H1 (cell line): ENCODE data around the gene MISFA. TPM values are rescaled to one million over a fixed set of nuclear protein-coding genes. Genes with fewer than 3 reads are reported as not detected.

ENCODE experiments used
- CTCF ChIA-PET: fragments of 300-600 bp; sonication (Branson Sonifier 250); formaldehyde crosslinking; loops from one replicate; lab custom pipeline; 2021; ENCODE audit not compliant: partially characterized antibody; lab: Charles Lee
- POLR2A ChIA-PET: fragments of 300-600 bp; sonication (Branson Sonifier 250); formaldehyde crosslinking; loops from one replicate; lab custom pipeline; 2021; ENCODE audit warnings: inconsistent platforms; ENCODE audit not compliant: partially characterized antibody; lab: Charles Lee
- DNase-seq, 2 experiments: peaks; one replicate each; pipeline versions ENCODE4 v3.0.0 to v3.0.0-alpha.2; 2010 to 2022; ENCODE audit warnings: low spot score in 2 of 2, low read depth in 1 of 2, mixed read lengths in 1 of 2
- FAIRE-seq: peaks from 2 replicates; lab custom pipeline; 2011; peaks lifted over from hg19 to GRCh38; lab: Jason Lieb, UNC
- H2AFZ ChIP-seq: 2 replicates; pipeline ENCODE4 v1.8.1; 2012; ENCODE audit warnings: low read length, inconsistent platforms
- H2AK5ac ChIP-seq: 2 replicates; pipeline ENCODE4 v1.6.1; 2013; ENCODE audit warnings: low read depth, low read length
- H2BK120ac ChIP-seq: replicated peaks from 2 replicates; pipeline ENCODE3; 2013; ENCODE audit warnings: low read depth, low read length, inconsistent platforms
- H2BK12ac ChIP-seq: 2 replicates; pipeline ENCODE4 v1.6.1; 2013; ENCODE audit warnings: low read depth, low read length
- H2BK15ac ChIP-seq: 2 replicates; pipeline ENCODE4 v1.6.1; 2013; ENCODE audit warnings: low read length
- H2BK20ac ChIP-seq: 2 replicates; pipeline ENCODE4 v1.6.1; 2013; ENCODE audit warnings: low read length
- H2BK5ac ChIP-seq: 2 replicates; pipeline ENCODE4 v1.6.1; 2013; ENCODE audit warnings: low read depth, low read length
- H3K14ac ChIP-seq: 2 replicates; pipeline ENCODE4 v1.6.1; 2013; ENCODE audit warnings: inconsistent platforms; ENCODE audit not compliant: insufficient read length
- H3K18ac ChIP-seq: 2 replicates; pipeline ENCODE4 v1.6.1; 2013; ENCODE audit warnings: low read length; ENCODE audit errors: extremely low read depth
- H3K23ac ChIP-seq: 2 replicates; pipeline ENCODE4 v1.6.1; 2013; ENCODE audit warnings: inconsistent platforms; ENCODE audit not compliant: insufficient read length
- H3K23me2 ChIP-seq: 2 replicates; pipeline ENCODE4 v1.6.1; 2013; ENCODE audit warnings: low read depth, low read length
- H3K27ac ChIP-seq: 2 replicates; pipeline ENCODE4 v1.6.1; 2011; ENCODE audit warnings: low read depth, low read length, inconsistent platforms
- H3K27me3 ChIP-seq, 4 experiments: replicated peaks in 1 of 4; 1 replicate in 1 of 4; 2 replicates in 3 of 4; pipeline versions ENCODE4 v1.6.1 to v1.8.1; 2011 to 2013; ENCODE audit warnings: low read length in 3 of 4, mild to moderate bottlenecking in 3 of 4, inconsistent platforms in 2 of 4, mixed read lengths in 2 of 4, moderate library complexity in 1 of 4; ENCODE audit not compliant: control insufficient read depth in 3 of 4, insufficient read depth in 3 of 4; ENCODE audit errors: extremely low read depth in 1 of 4
- H3K36me3 ChIP-seq, 4 experiments: 2 replicates each; pipeline versions ENCODE4 v1.6.1 to v1.8.1; 2011 to 2013; ENCODE audit warnings: mild to moderate bottlenecking in 4 of 4, low read length in 3 of 4, moderate library complexity in 2 of 4, control low read depth in 1 of 4, inconsistent platforms in 1 of 4; ENCODE audit not compliant: insufficient read depth in 4 of 4, control insufficient read depth in 2 of 4
- H3K4ac ChIP-seq: replicated peaks from 2 replicates; pipeline ENCODE3; 2013; ENCODE audit warnings: low read length, low read depth, mixed read lengths, inconsistent platforms; ENCODE audit not compliant: insufficient read length
- H3K4me1 ChIP-seq, 4 experiments: replicated peaks in 1 of 4; 1 replicate in 1 of 4; 2 replicates in 3 of 4; pipeline versions ENCODE4 v1.6.1 to v1.8.1; 2011 to 2013; ENCODE audit warnings: low read length in 3 of 4, inconsistent platforms in 2 of 4, mixed read lengths in 1 of 4; ENCODE audit not compliant: insufficient read depth in 4 of 4, control insufficient read depth in 3 of 4
- H3K4me2 ChIP-seq, 2 experiments: 2 replicates each; pipeline versions ENCODE4 v1.6.1 to v1.8.1; 2011 to 2013; ENCODE audit warnings: low read depth in 2 of 2, low read length in 2 of 2, control low read depth in 1 of 2, inconsistent platforms in 1 of 2, mild to moderate bottlenecking in 1 of 2; ENCODE audit not compliant: insufficient read depth in 1 of 2
- H3K4me3 ChIP-seq, 4 experiments: fragments of 200-600, 300-600 bp in 1 of 4; sonication (generic), shearing (Covaris generic), sonication (Bioruptor Twin) in 1 of 4; 2 replicates each; pipeline versions ENCODE4 v1.5.1 to v1.8.1; 2011 to 2016; ENCODE audit warnings: low read length in 4 of 4, low read depth in 3 of 4, control low read depth in 2 of 4, inconsistent platforms in 2 of 4, mild to moderate bottlenecking in 2 of 4, mixed read lengths in 1 of 4, moderate library complexity in 1 of 4; ENCODE audit not compliant: insufficient read depth in 2 of 4; ENCODE audit errors: extremely low read depth in 1 of 4
- H3K56ac ChIP-seq: replicated peaks from 2 replicates; pipeline ENCODE3; 2013; ENCODE audit warnings: low read depth, mild to moderate bottlenecking, mixed read lengths, low read length, inconsistent platforms; ENCODE audit not compliant: insufficient read length
- H3K79me1 ChIP-seq: 2 replicates; pipeline ENCODE4 v1.6.1; 2013; ENCODE audit warnings: low read depth, low read length, control low read depth
- H3K79me2 ChIP-seq, 2 experiments: 2 replicates each; pipeline versions ENCODE4 v1.6.1 to v1.8.1; 2012 to 2013; ENCODE audit warnings: low read length in 2 of 2, mild to moderate bottlenecking in 2 of 2, inconsistent platforms in 1 of 2; ENCODE audit not compliant: insufficient read depth in 2 of 2, control insufficient read depth in 1 of 2
- H3K9ac ChIP-seq, 4 experiments: replicated peaks in 1 of 4; 1 replicate in 1 of 4; 2 replicates in 3 of 4; pipeline versions ENCODE4 v1.6.1 to v1.8.1; 2011 to 2013; ENCODE audit warnings: low read depth in 3 of 4, low read length in 3 of 4, control low read depth in 2 of 4, mild to moderate bottlenecking in 2 of 4, moderate library complexity in 2 of 4, inconsistent platforms in 1 of 4; ENCODE audit errors: extremely low read depth in 1 of 4
- H3K9me3 ChIP-seq, 2 experiments: 2 replicates each; pipeline versions ENCODE4 v1.6.1 to v1.8.1; 2012 to 2013; ENCODE audit warnings: mild to moderate bottlenecking in 2 of 2, moderate library complexity in 2 of 2, control low read depth in 1 of 2, inconsistent platforms in 1 of 2, low read depth in 1 of 2, low read length in 1 of 2, mixed read lengths in 1 of 2; ENCODE audit not compliant: insufficient read depth in 2 of 2
- H4K20me1 ChIP-seq, 2 experiments: replicated peaks in 1 of 2; 2 replicates each; pipeline versions ENCODE3 to v1.8.1; 2011 to 2013; ENCODE audit warnings: inconsistent platforms in 2 of 2, low read length in 2 of 2, mild to moderate bottlenecking in 1 of 2; ENCODE audit not compliant: insufficient read depth in 2 of 2, control insufficient read depth in 1 of 2
- H4K5ac ChIP-seq: 2 replicates; pipeline ENCODE4 v1.6.1; 2013; ENCODE audit warnings: low read length, low read depth, mixed read lengths, inconsistent platforms; ENCODE audit not compliant: insufficient read length
- H4K8ac ChIP-seq: 2 replicates; pipeline ENCODE4 v1.8.0; 2013; ENCODE audit warnings: mild to moderate bottlenecking, moderate library complexity, low read length, inconsistent platforms; ENCODE audit not compliant: insufficient read depth; ENCODE audit errors: extremely low read depth
- H4K91ac ChIP-seq: replicated peaks from 2 replicates; pipeline ENCODE3; 2013; ENCODE audit warnings: low read length, mixed read lengths, inconsistent platforms; ENCODE audit not compliant: insufficient read length
- CTBP2 ChIP-seq: IDR thresholded peaks from 2 replicates; pipeline ENCODE4 v1.7.0; 2011; ENCODE audit warnings: borderline replicate concordance, mild to moderate bottlenecking, moderate library complexity, mixed read lengths, low read length; ENCODE audit not compliant: insufficient read depth, insufficient read length
- SAP30 ChIP-seq: fragments of 300-600 bp; sonication (generic); IDR thresholded peaks from 2 replicates; pipeline ENCODE4 v1.7.1; 2012; ENCODE audit warnings: low read length, moderate library complexity, mild to moderate bottlenecking, inconsistent platforms; ENCODE audit not compliant: insufficient read depth, insufficient replicate concordance
- SRF ChIP-seq: IDR thresholded peaks from 2 replicates; pipeline ENCODE4 v1.6.1; 2011; ENCODE audit warnings: mild to moderate bottlenecking, low read depth, low read length, moderate library complexity
- TAF7 ChIP-seq: optimal IDR thresholded peaks from 2 replicates; pipeline ENCODE3; 2011; ENCODE audit warnings: low read depth, mild to moderate bottlenecking, inconsistent platforms, low read length, moderate library complexity, borderline replicate concordance
- WGBS, 2 experiments: shearing (Covaris generic) in 1 of 2; methylation state at CpG; one replicate each; pipeline versions ENCODE4 v1.1.6 to v1.1.7; 2013 to 2015; ENCODE audit warnings: low lambda C conversion rate in 2 of 2, mixed read lengths in 2 of 2, inconsistent platforms in 1 of 2, low coverage in 1 of 2, missing lambda C conversion rate in 1 of 2; ENCODE audit not compliant: insufficient replicate concordance in 2 of 2, insufficient coverage in 1 of 2, insufficient read length in 1 of 2; ENCODE audit errors: extremely low coverage in 1 of 2, missing lambda C conversion rate in 1 of 2; 5-methylcytosine and 5-hydroxymethylcytosine counted together
- polyA plus RNA-seq, 7 experiments: library from polyadenylated mRNA; depleted of rRNA in 3 of 7; stranded (reverse) in 5 of 7; unstranded in 2 of 7; fragments of >200 nt in 5 of 7; fragments of 200-250 nt in 2 of 7; gene quantifications; 1 replicate in 5 of 7; 2 replicates in 1 of 7; 4 replicates in 1 of 7; pipeline versions ENCODE4 v1.2.1 to v1.2.3, GENCODE V29; 2011 to 2013; ENCODE audit warnings: missing spikeins in 2 of 7, mixed read lengths in 2 of 7
- total RNA-seq: library from RNA; stranded (reverse); fragmentation: NEBNext Ultra II Directional; extraction: Animal tissue kit (Norgen Biotek cat#: 25700); gene quantifications from 2 replicates; pipeline ENCODE4 v1.2.1, GENCODE V29; 2021

The MISFA gene
- total and polyA plus RNA-seq, 2 of the 8 experiments (the other 6 are each of a cell fraction or from before 2014, with no cell fraction given) = 0.51 to 3.8 TPM

GRCh38 chr11:18563090-18563730 is 36.4 kb upstream of the MISFA start:
- H4K91ac ChIP-seq = no peak overlapping the region
- peaks cover 0 to 2% (median 0%) of the 10 kb centered on the region in 4 experiments; a peak in 3 of 8 replicates for H3K36me3 ChIP-seq
- H3K9ac ChIP-seq = no peak overlapping the region
- POLR2A ChIA-PET = interaction anchor here (1.7 kb wide), 1 partner anchor 25 kb away, joined by 5 read pairs; the partner anchor contains the start of gene UEVLD
- WGBS, 2 experiments = 84% methylated on average over 2 of the region's 2 CpGs; no CpG with 5 or more reads in 1 of the 2 experiments
- H3K79me1 ChIP-seq = no peaks in the 10 kb centered on the region
- no peak overlapping the region for H2BK120ac ChIP-seq
- H2BK15ac ChIP-seq = no peak overlapping the region
- TF ChIP-seq CTBP2 (no peak), SRF (no peak), SAP30 (no peak), TAF7 (no peak)
- no peak overlapping the region for H2BK12ac ChIP-seq
- no peaks in the 10 kb centered on the region for H3K9me3 ChIP-seq
- H3K79me2 ChIP-seq = no peaks in the 10 kb centered on the region
- H4K8ac ChIP-seq = no peak overlapping the region
- H3K4ac ChIP-seq = no peak overlapping the region
- no peak overlapping the region for H2AFZ ChIP-seq
- H3K23me2 ChIP-seq = no peaks in the 10 kb centered on the region
- no peak overlapping the region for H3K27ac ChIP-seq
- H2BK5ac ChIP-seq = no peak overlapping the region
- no peaks in the 10 kb centered on the region for H4K20me1 ChIP-seq
- H3K4me1 ChIP-seq = no peaks in the 10 kb centered on the region
- no peak overlapping the region for H3K14ac ChIP-seq
- no peak overlapping the region for H3K18ac ChIP-seq
- no peak overlapping the region for H3K23ac ChIP-seq
- no peak for FAIRE-seq
- no peak overlapping the region for H3K4me3 ChIP-seq
- no peak overlapping the region for H2BK20ac ChIP-seq
- no peak overlapping the region for H4K5ac ChIP-seq
- H3K4me2 ChIP-seq = no peak overlapping the region
- no peak overlapping the region for H2AK5ac ChIP-seq
- CTCF ChIA-PET = interaction anchor here (1.3 kb wide), 1 partner anchor 88 kb away, joined by 4 read pairs; no protein-coding TSS in a partner anchor
- H3K56ac ChIP-seq = no peak overlapping the region
- no peak for DNase-seq
- no peaks in the 10 kb centered on the region for H3K27me3 ChIP-seq
